ENCODE data around the gene DGCR8. TPM values are rescaled to one million over a fixed set of nuclear protein-coding genes. Genes with fewer than 3 reads are reported as not detected.

The DGCR8 gene
- total RNA-seq, 1 donor from 2014 or later, result 26.5 TPM

- no peak for TF ChIP-seq CTCF (conservative IDR thresholded peaks at IDR 0.05; ENCODE audit: low read depth, low read length)
- no peak overlapping the region for H3K4me3 ChIP-seq (ENCODE audit: low read depth, low read length)
- DNase-seq (ENCODE audit: low read depth), result no peak
Measured at GRCh38 chr22:20093418-20094196, 13.6 kb downstream of the DGCR8 start.

- DNase-seq (ENCODE audit: low read depth), result no peak
- H3K4me3 ChIP-seq (ENCODE audit: low read depth, low read length), result no peak overlapping the region
- no peak for TF ChIP-seq CTCF (conservative IDR thresholded peaks at IDR 0.05; ENCODE audit: low read depth, low read length)
Measured at GRCh38 chr22:20094197-20094807, 14.3 kb downstream of the DGCR8 start.

- H3K4me3 ChIP-seq (ENCODE audit: low read depth, low read length), result no peak overlapping the region
- DNase-seq (ENCODE audit: low read depth), result no peak
- no peak for TF ChIP-seq CTCF (conservative IDR thresholded peaks at IDR 0.05; ENCODE audit: low read depth, low read length)
Measured at GRCh38 chr22:20095521-20095920, 15.5 kb downstream of the DGCR8 start.

GRCh38 chr22:20096574-20097420, 16.8 kb downstream of the DGCR8 start:
- no peak for DNase-seq (ENCODE audit: low read depth)
- TF ChIP-seq CTCF (conservative IDR thresholded peaks at IDR 0.05; ENCODE audit: low read depth, low read length), result no peak
- H3K4me3 ChIP-seq (ENCODE audit: low read depth, low read length), result no peak overlapping the region

GRCh38 chr22:20099099-20099711, 19.2 kb downstream of the DGCR8 start:
- TF ChIP-seq CTCF (conservative IDR thresholded peaks at IDR 0.05; ENCODE audit: low read depth, low read length), result no peak
- DNase-seq (ENCODE audit: low read depth), result no peak
- no peak overlapping the region for H3K4me3 ChIP-seq (ENCODE audit: low read depth, low read length)

- no peak for DNase-seq (ENCODE audit: low read depth)
- TF ChIP-seq CTCF (conservative IDR thresholded peaks at IDR 0.05; ENCODE audit: low read depth, low read length), result no peak
Measured at GRCh38 chr22:20101638-20102037, 21.6 kb downstream of the DGCR8 start.

More at GRCh38 chr22:20101638-20102037, 21.6 kb downstream of the DGCR8 start:
- no peak overlapping the region for H3K4me3 ChIP-seq (ENCODE audit: low read depth, low read length)
